Prostate gland (tissue), 2 donors: ENCODE data around the gene CLASP1. TPM values are rescaled to one million over a fixed set of nuclear protein-coding genes. Genes with fewer than 3 reads are reported as not detected.

Source experiments
- DNase-seq: peaks from one replicate; pipeline ENCODE4 v3.0.0-alpha.2; 2019; ENCODE audit warnings: low spot score
- H3K27ac ChIP-seq, 2 donors: fragments of 200-600 bp; sonication (generic); 2 replicates each; pipeline ENCODE4 v1.5.1; 2017 to 2019
- H3K27me3 ChIP-seq: fragments of 200-600 bp; sonication (generic); replicated peaks from 2 replicates; pipeline ENCODE4 v1.5.1; 2019; ENCODE audit not compliant: insufficient read depth
- H3K36me3 ChIP-seq, 2 donors: fragments of 200-600 bp; sonication (generic); 1 replicate in 1 of 2; 2 replicates in 1 of 2; pipeline versions ENCODE4 v1.5.1 to v1.8.1; 2017 to 2019
- H3K4me1 ChIP-seq: fragments of 200-600 bp; sonication (generic); replicated peaks from 2 replicates; pipeline ENCODE4 v1.5.1; 2019
- H3K4me3 ChIP-seq, 2 donors: fragments of 200-600 bp; sonication (generic); 2 replicates each; pipeline ENCODE4 v1.5.1; 2017 to 2019
- H3K9me3 ChIP-seq: fragments of 200-600 bp; sonication (generic); 2 replicates; pipeline ENCODE4 v1.5.1; 2017
- POLR2A ChIP-seq: fragments of 450-650 bp; IDR thresholded peaks from one replicate; pipeline ENCODE4 v1.6.1; 2016; ENCODE audit warnings: antibody characterized with exemption, mild to moderate bottlenecking
- POLR2AphosphoS5 ChIP-seq: sonication (generic); formaldehyde crosslinking; IDR thresholded peaks from one replicate; pipeline ENCODE4 v1.6.1; 2017; ENCODE audit warnings: antibody characterized with exemption
- WGBS: methylation state at CpG from one replicate; pipeline ENCODE4 v1.1.5; 2018; 5-methylcytosine and 5-hydroxymethylcytosine counted together
- intact Hi-C: fragments of 100-400 bp; cut with DNase I; formaldehyde crosslinking; loops from one replicate; pipeline ENCODE4 v1.14.2; 2022
- total RNA-seq, 2 donors: library from RNA; depleted of rRNA; stranded (reverse); fragments of >200 nt; gene quantifications; one replicate each; pipeline ENCODE4 v1.1.0, GENCODE V29; 2016
- TF ChIP-seq, protein P1 (sequence below), 4 experiments: fragments of 200-600 bp in 2 of 4; fragments of 450-650 bp in 2 of 4; sonication (generic) in 2 of 4; IDR thresholded peaks; 1 replicate in 3 of 4; 2 replicates in 1 of 4; pipeline ENCODE4 v1.5.1; 2016 to 2019; ENCODE audit warnings: antibody characterized with exemption in 4 of 4, mild to moderate bottlenecking in 2 of 4, moderate library complexity in 2 of 4

Gene CLASP1
- total RNA-seq, 2 donors from 2014 or later, result 44.4 to 90.2 TPM

DNA sequence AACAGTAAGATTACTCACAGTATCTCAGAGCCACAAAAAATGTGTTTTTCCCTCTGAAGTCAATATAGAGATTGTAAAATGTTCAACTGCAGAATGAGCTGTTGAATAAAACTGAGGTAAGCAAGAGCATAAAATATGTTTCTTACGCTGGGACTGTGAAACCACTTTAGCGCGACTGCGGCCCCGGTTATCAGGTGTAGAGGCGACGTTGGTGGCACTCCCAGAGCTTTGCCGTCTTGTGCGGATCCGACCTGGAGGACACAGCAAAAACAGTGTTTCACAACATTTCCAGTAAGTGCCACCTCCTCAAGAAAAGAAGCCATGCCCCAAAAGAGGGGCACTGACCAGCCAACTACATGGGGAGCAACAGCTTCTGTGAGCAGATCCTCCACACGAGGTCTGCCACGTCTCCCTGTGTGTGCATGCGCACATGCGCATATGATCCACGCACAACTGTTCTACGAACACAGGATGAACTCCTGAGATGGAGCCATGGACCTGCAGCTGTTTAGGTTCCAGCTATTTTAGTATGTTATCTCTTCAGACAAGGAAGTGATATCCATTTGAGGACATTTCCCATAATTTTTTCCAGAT is 219.2 kb downstream of the CLASP1 start:
- Histone ChIP-seq H3K27ac (no peak overlapping the region), H3K36me3 (peaks cover 0 to 6% of the 10 kb centered on the region in 2 donors), H3K27me3 (no peaks in the 10 kb centered on the region), H3K9me3 (no peaks in the 10 kb centered on the region), H3K4me1 (no peaks in the 10 kb centered on the region), H3K4me3 (no peak overlapping the region)
- DNase-seq, result no peak
- WGBS, result 94% methylated on average over 16 of the region's 16 CpGs
- intact Hi-C loops, result no loop called here
- no peak for TF ChIP-seq POLR2A
- no peak for TF ChIP-seq POLR2AphosphoS5
- TF ChIP-seq, protein P1, sequence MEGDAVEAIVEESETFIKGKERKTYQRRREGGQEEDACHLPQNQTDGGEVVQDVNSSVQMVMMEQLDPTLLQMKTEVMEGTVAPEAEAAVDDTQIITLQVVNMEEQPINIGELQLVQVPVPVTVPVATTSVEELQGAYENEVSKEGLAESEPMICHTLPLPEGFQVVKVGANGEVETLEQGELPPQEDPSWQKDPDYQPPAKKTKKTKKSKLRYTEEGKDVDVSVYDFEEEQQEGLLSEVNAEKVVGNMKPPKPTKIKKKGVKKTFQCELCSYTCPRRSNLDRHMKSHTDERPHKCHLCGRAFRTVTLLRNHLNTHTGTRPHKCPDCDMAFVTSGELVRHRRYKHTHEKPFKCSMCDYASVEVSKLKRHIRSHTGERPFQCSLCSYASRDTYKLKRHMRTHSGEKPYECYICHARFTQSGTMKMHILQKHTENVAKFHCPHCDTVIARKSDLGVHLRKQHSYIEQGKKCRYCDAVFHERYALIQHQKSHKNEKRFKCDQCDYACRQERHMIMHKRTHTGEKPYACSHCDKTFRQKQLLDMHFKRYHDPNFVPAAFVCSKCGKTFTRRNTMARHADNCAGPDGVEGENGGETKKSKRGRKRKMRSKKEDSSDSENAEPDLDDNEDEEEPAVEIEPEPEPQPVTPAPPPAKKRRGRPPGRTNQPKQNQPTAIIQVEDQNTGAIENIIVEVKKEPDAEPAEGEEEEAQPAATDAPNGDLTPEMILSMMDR (IDR thresholded peaks at IDR 0.05), result no peak

DNA sequence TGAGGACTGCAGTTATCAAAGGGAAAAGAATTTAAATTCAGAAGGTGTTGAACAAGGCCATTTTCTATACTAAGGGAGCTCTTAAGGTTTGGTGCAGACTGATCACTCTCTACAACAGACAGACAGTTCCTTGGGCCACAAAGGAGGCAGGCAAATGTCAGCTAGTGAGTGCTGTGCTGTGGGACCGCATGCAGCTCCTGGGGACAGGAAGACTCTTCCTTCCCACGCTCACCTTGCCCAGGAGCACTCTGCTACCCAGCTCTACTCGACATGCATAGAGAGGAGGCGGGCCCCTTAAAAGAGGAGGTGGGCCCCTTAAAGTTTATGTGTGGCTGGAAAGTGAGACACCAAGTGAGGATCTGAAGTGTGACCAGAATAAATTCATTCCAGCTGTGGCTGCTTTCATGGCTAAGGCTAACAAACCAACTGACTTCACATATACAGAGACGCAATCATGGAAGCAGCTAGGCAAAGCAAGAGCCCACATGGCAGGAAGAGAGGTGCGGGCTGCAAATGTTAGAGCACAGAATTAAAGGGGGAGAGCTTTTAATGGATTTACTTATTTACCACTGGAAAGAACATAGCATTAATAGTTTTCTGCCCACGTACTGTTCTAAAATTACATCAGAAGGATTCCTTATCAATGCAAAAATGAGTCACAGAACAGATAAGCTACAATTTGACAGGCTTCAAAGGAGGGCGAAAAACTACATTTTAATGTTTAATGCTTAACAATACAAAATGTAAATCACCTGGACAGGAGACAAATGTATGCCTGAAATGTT is 220.0 kb downstream of the CLASP1 start:
- intact Hi-C loops, result no loop called here
- no peaks in the 10 kb centered on the region for H3K9me3 ChIP-seq
- H3K27ac ChIP-seq, result no peak overlapping the region
- no peaks in the 10 kb centered on the region for H3K27me3 ChIP-seq
- no peak overlapping the region for H3K4me3 ChIP-seq
- H3K4me1 ChIP-seq, result no peaks in the 10 kb centered on the region
- TF ChIP-seq POLR2AphosphoS5, result no peak
- TF ChIP-seq, protein P1 (IDR thresholded peaks at IDR 0.05), result no peak
- no peak for TF ChIP-seq POLR2A
- peaks cover 0 to 6% of the 10 kb centered on the region in 2 donors for H3K36me3 ChIP-seq
- WGBS, result 84% methylated on average over 8 of the region's 8 CpGs
- no peak for DNase-seq

DNA sequence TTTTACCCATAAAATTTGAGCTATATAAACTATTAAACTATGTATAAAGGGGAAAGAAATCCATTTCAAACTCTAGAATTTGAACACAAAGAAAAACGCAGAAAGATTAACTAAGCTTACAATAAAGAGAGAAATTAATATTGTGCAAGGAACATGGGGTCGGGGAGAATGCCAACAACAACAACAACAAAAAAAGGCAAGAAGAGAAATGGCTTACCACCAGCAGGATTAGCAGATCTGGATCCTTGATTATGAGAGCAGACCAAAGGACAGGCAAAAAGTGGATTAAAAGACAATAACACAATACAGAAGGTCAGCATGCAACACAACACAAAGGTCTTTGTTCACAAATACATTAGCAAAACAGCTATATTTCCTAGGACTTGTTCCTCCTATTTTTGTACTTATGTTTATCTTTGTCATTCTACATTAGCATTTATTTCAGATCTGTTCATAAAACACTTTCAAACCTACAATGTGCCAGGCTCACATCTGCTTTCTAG is 222.0 kb downstream of the CLASP1 start:
- WGBS, result 66% methylated on average over 2 of the region's 2 CpGs
- Histone ChIP-seq H3K4me1 (no peaks in the 10 kb centered on the region), H3K27me3 (no peaks in the 10 kb centered on the region), H3K4me3 (no peak overlapping the region), H3K9me3 (no peaks in the 10 kb centered on the region), H3K36me3 (peaks cover 0 to 6% of the 10 kb centered on the region in 2 donors), H3K27ac (no peak overlapping the region)
- intact Hi-C loops, result no loop called here
- TF ChIP-seq, protein P1 (IDR thresholded peaks at IDR 0.05), result no peak
- no peak for TF ChIP-seq POLR2A
- no peak for TF ChIP-seq POLR2AphosphoS5
- DNase-seq, result no peak

DNA sequence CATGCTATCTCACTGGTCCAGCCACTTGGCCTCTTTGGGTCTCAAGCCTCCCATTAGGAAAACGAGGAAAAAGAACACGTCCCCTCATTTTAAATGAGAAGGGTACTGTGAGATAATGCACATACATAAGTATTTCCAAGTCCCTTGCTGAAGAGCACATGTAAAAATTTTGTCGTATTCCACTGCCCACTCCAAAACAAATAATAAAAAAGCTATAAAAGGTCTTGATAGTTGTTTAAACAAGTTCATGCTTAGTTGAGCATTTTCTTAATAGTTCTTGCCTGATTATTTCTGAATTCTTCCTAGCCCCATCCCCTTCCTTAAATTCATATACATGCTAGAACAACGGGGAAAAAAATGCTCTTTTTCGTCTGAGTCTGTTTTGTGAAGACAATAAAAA is 228.8 kb downstream of the CLASP1 start:
- Histone ChIP-seq H3K9me3 (no peaks in the 10 kb centered on the region), H3K27ac (no peak overlapping the region), H3K27me3 (no peaks in the 10 kb centered on the region), H3K4me1 (no peaks in the 10 kb centered on the region), H3K36me3 (no peaks in the 10 kb centered on the region), H3K4me3 (no peak overlapping the region)
- no peak for TF ChIP-seq POLR2AphosphoS5
- TF ChIP-seq, protein P1 (IDR thresholded peaks at IDR 0.05), result no peak
- no peak for TF ChIP-seq POLR2A
- WGBS, result 48% methylated on average over 5 of the region's 5 CpGs
- no peak for DNase-seq
- intact Hi-C loops, result no loop called here
